HEK293 (cell line): ENCODE measurements around the gene TEF.
A peak's percentile ranks its signal among the peaks of the same experiment; 100 is the strongest.

Experiments used
- CTCF ChIA-PET: fragments of 350-600 bp; formaldehyde crosslinking; extraction: SDS; loops from one replicate; lab custom pipeline; 2021; ENCODE audit warnings: antibody characterized with exemption; lab: Yijun Ruan, JAX
- POLR2A ChIA-PET: fragments of 300-600 bp; formaldehyde crosslinking; extraction: SDS; loops from one replicate; lab custom pipeline; 2020; ENCODE audit warnings: antibody characterized with exemption, inconsistent platforms; lab: Yijun Ruan, JAX
- H3K27ac ChIP-seq: fragments of 200-500 bp; sonication (Bioruptor generic); 2 replicates; pipeline ENCODE4 v1.5.1; 2014; ENCODE audit warnings: low read depth, low read length, control low read depth, inconsistent platforms; ENCODE audit errors: extremely low read depth
- H3K36me3 ChIP-seq, 2 experiments: fragments of 200-500 bp in 1 of 2; sonication (Bioruptor generic) in 1 of 2; 1 replicate in 1 of 2; 2 replicates in 1 of 2; pipeline ENCODE4 v1.5.1; 2014 to 2017; ENCODE audit warnings: inconsistent platforms in 2 of 2, low read length in 2 of 2; ENCODE audit not compliant: control insufficient read depth in 2 of 2, insufficient read depth in 1 of 2
- H3K4me1 ChIP-seq: fragments of 200-500 bp; sonication (Bioruptor generic); 2 replicates; pipeline ENCODE4 v1.5.1; 2014; ENCODE audit warnings: mild to moderate bottlenecking, low read length, inconsistent platforms; ENCODE audit not compliant: control insufficient read depth, insufficient read depth
- H3K4me3 ChIP-seq: 2 replicates; pipeline ENCODE4 v1.5.1; 2011; ENCODE audit warnings: low read depth, mild to moderate bottlenecking, control low read depth, low read length, moderate library complexity
- H3K9me3 ChIP-seq: fragments of 200-500 bp; sonication (Bioruptor generic); 2 replicates; pipeline ENCODE4 v1.5.1; 2014; ENCODE audit warnings: low read depth, low read length, inconsistent platforms; ENCODE audit not compliant: control insufficient read depth, insufficient read depth
- AEBP2 ChIP-seq: fragments of 450-650 bp; formaldehyde crosslinking; IDR thresholded peaks from 2 replicates; pipeline ENCODE4 v1.5.1; 2016; ENCODE audit warnings: missing biosample characterization, missing genetic modification characterization, borderline replicate concordance
- KLF1 ChIP-seq: fragments of 450-650 bp; formaldehyde crosslinking; IDR thresholded peaks from 2 replicates; pipeline ENCODE4 v1.5.1; 2016; ENCODE audit warnings: missing biosample characterization, missing genetic modification characterization
- KLF17 ChIP-seq: fragments of 450-650 bp; formaldehyde crosslinking; IDR thresholded peaks from 2 replicates; pipeline ENCODE4 v1.5.1; 2016; ENCODE audit warnings: missing biosample characterization, missing genetic modification characterization
- KLF8 ChIP-seq: fragments of 450-650 bp; formaldehyde crosslinking; IDR thresholded peaks from 2 replicates; pipeline ENCODE4 v1.5.1; 2016; ENCODE audit warnings: missing biosample characterization, missing genetic modification characterization
- PRDM1 ChIP-seq: fragments of 450-650 bp; formaldehyde crosslinking; IDR thresholded peaks from 2 replicates; pipeline ENCODE4; 2016; ENCODE audit warnings: missing biosample characterization, missing genetic modification characterization
- PRDM10 ChIP-seq: fragments of 450-650 bp; formaldehyde crosslinking; IDR thresholded peaks from 2 replicates; pipeline ENCODE4 v1.5.1; 2016; ENCODE audit warnings: missing biosample characterization, missing genetic modification characterization
- SP7 ChIP-seq: fragments of 450-650 bp; formaldehyde crosslinking; IDR thresholded peaks from 2 replicates; pipeline ENCODE4 v1.5.1; 2016; ENCODE audit warnings: missing biosample characterization, missing genetic modification characterization
- YY2 ChIP-seq: fragments of 450-650 bp; formaldehyde crosslinking; IDR thresholded peaks from 2 replicates; pipeline ENCODE4 v1.5.1; 2016; ENCODE audit warnings: missing biosample characterization, missing genetic modification characterization
- ZBTB10 ChIP-seq: fragments of 450-650 bp; formaldehyde crosslinking; IDR thresholded peaks from 2 replicates; pipeline ENCODE4 v1.5.1; 2016; ENCODE audit warnings: missing biosample characterization, missing genetic modification characterization
- ZBTB17 ChIP-seq: fragments of 450-650 bp; formaldehyde crosslinking; IDR thresholded peaks from 2 replicates; pipeline ENCODE4 v1.5.1; 2016; ENCODE audit warnings: missing biosample characterization, missing genetic modification characterization
- ZFP41 ChIP-seq: fragments of 450-650 bp; formaldehyde crosslinking; IDR thresholded peaks from 2 replicates; pipeline ENCODE4 v1.5.1; 2016; ENCODE audit warnings: missing biosample characterization, missing genetic modification characterization, borderline replicate concordance
- ZNF112 ChIP-seq: fragments of 450-650 bp; formaldehyde crosslinking; IDR thresholded peaks from 2 replicates; pipeline ENCODE4 v1.5.0; 2017; ENCODE audit warnings: missing biosample characterization, missing genetic modification characterization
- ZNF16 ChIP-seq: fragments of 450-650 bp; formaldehyde crosslinking; IDR thresholded peaks from 2 replicates; pipeline ENCODE4 v1.5.1; 2016; ENCODE audit warnings: low read depth, missing biosample characterization, missing genetic modification characterization
- ZNF366 ChIP-seq: fragments of 450-650 bp; formaldehyde crosslinking; conservative IDR thresholded peaks from 2 replicates; pipeline ENCODE4 v1.5.1; 2016; ENCODE audit warnings: missing biosample characterization, missing genetic modification characterization
- ZNF394 ChIP-seq: fragments of 450-650 bp; formaldehyde crosslinking; IDR thresholded peaks from 2 replicates; pipeline ENCODE4 v1.5.1; 2016; ENCODE audit warnings: missing biosample characterization, missing genetic modification characterization, mild to moderate bottlenecking, moderate library complexity, borderline replicate concordance
- ZNF423 ChIP-seq: fragments of 450-650 bp; formaldehyde crosslinking; IDR thresholded peaks from 2 replicates; pipeline ENCODE4 v1.5.1; 2016; ENCODE audit warnings: missing biosample characterization, missing genetic modification characterization
- ZNF488 ChIP-seq: fragments of 450-650 bp; formaldehyde crosslinking; IDR thresholded peaks from 2 replicates; pipeline ENCODE4 v1.5.1; 2016; ENCODE audit warnings: missing biosample characterization, missing genetic modification characterization
- ZNF580 ChIP-seq: fragments of 450-650 bp; formaldehyde crosslinking; IDR thresholded peaks from 2 replicates; pipeline ENCODE4 v1.5.1; 2016; ENCODE audit warnings: missing biosample characterization, missing genetic modification characterization
- ZNF704 ChIP-seq: fragments of 450-650 bp; formaldehyde crosslinking; IDR thresholded peaks from 2 replicates; pipeline ENCODE4 v1.5.1; 2016; ENCODE audit warnings: missing biosample characterization, missing genetic modification characterization
- ZNF768 ChIP-seq: fragments of 450-650 bp; formaldehyde crosslinking; IDR thresholded peaks from 2 replicates; pipeline ENCODE4 v1.5.1; 2018; ENCODE audit warnings: missing biosample characterization, mild to moderate bottlenecking, missing genetic modification characterization
- ZNF830 ChIP-seq: fragments of 450-650 bp; IDR thresholded peaks from 2 replicates; pipeline ENCODE4 v1.5.0; 2018; ENCODE audit warnings: missing biosample characterization, missing genetic modification characterization, low read depth, mild to moderate bottlenecking, moderate library complexity

TEF gene

GRCh38 chr22:41351011-41351410 lies 30.7 kb upstream of the TEF start (continued):
- no peak for TF ChIP-seq ZNF16 (tag by site-specific recombination)
- TF ChIP-seq AEBP2 (tag by site-specific recombination), result no peak
- TF ChIP-seq ZNF423 (tag by site-specific recombination), result no peak
- no peak for TF ChIP-seq YY2
- TF ChIP-seq ZNF830 (tag by site-specific recombination), result no peak
- TF ChIP-seq ZBTB10 (tag by site-specific recombination), result no peak
- TF ChIP-seq ZNF768 (tag by site-specific recombination), result no peak
- TF ChIP-seq KLF17, result no peak

GRCh38 chr22:41352058-41352457 lies 29.7 kb upstream of the TEF start:
- CTCF ChIA-PET, result interaction anchor here (0.7 to 1.7 kb wide), 2 partner anchors 11 to 175 kb away, joined by 3 read pairs; no protein-coding TSS in a partner anchor
- H3K36me3 ChIP-seq, result peaks cover 3 to 96% of the 10 kb centered on the region in 2 experiments
- peak; percentile 40 for TF ChIP-seq KLF8 (tag by site-specific recombination)
- TF ChIP-seq ZNF112 (tag by site-specific recombination), result no peak
- 0 out of 2 replicates have a peak, but pooled peaks have one; percentile 13 for TF ChIP-seq SP7 (tag by site-specific recombination)
- TF ChIP-seq ZNF366, result 0 out of 2 replicates have a peak, but pooled peaks have one; percentile 14
- TF ChIP-seq ZNF580, result no peak
- TF ChIP-seq PRDM1, result peak; percentile 22; the same call in 1 of the 2 replicates
- TF ChIP-seq PRDM10 (tag by site-specific recombination), result 0 out of 2 replicates have a peak, but pooled peaks have one; percentile 8
- peak; percentile 68 for TF ChIP-seq ZBTB17
- no peak for TF ChIP-seq KLF1
- no peak for TF ChIP-seq ZFP41 (tag by site-specific recombination)
- no peak for TF ChIP-seq ZNF704
- no peak for TF ChIP-seq ZNF488 (tag by site-specific recombination)
- TF ChIP-seq ZNF394 (tag by site-specific recombination), result no peak

More at GRCh38 chr22:41352058-41352457, 29.7 kb upstream of the TEF start:
- H3K4me1 ChIP-seq, result no peaks in the 10 kb centered on the region
- H3K4me3 ChIP-seq, result no peak overlapping the region
- POLR2A ChIA-PET, result interaction anchor here (1.0 to 1.4 kb wide), 3 partner anchors 15 to 96 kb away, joined by 4 to 5 read pairs (median 4); no protein-coding TSS in a partner anchor
- no peak overlapping the region for H3K27ac ChIP-seq
- H3K9me3 ChIP-seq, result no peaks in the 10 kb centered on the region
